Stimulated activated CD4-positive, alpha-beta T cell treated with anti-CD3 and anti-CD28 coated beads, Interleukin-4, amount 100 ng/mL, for 48 hours (primary cell): ENCODE measurements around the gene CD300LD.
"Not testable (repeated sequence)": the region's sequence is repeated elsewhere in the genome, so short reads cannot be mapped to it uniquely, and the experiment has no call there.

ENCODE experiments used
- DNase-seq, 2 donors: peaks; one replicate each; pipeline ENCODE4 v3.0.0-alpha.2; 2020; ENCODE audit warnings: low read depth in 2 of 2

CD300LD gene

GRCh38 chr17:74606050-74606449 lies 14.0 kb upstream of the CD300LD start:
- no peak for DNase-seq

DNA sequence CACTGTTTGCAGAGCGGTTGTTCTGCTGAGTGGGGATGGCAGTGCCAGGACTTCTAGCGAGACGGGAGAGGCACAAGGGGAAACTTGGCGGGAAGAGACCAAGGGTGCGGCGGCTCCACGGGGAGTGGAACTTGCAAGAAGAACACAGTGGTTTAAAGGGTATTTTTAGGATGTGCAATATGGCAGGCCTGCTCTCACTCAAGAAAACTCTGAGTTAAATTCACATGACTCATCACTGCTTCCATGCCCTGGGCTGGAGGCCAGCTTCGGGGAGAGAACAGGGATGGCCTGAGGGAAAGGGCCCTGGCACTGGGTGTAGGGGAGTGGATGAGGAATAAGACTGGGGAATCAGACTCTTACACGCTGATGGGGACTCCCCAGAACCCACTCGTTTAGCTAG lies 13.3 kb upstream of the CD300LD start:
- DNase-seq, result no peak

GRCh38 chr17:74604761-74605160 lies 12.7 kb upstream of the CD300LD start:
- no peak for DNase-seq

GRCh38 chr17:74604200-74604599 lies 12.1 kb upstream of the CD300LD start:
- DNase-seq, result no peak

GRCh38 chr17:74603746-74604145 lies 11.7 kb upstream of the CD300LD start:
- no peak for DNase-seq

DNA sequence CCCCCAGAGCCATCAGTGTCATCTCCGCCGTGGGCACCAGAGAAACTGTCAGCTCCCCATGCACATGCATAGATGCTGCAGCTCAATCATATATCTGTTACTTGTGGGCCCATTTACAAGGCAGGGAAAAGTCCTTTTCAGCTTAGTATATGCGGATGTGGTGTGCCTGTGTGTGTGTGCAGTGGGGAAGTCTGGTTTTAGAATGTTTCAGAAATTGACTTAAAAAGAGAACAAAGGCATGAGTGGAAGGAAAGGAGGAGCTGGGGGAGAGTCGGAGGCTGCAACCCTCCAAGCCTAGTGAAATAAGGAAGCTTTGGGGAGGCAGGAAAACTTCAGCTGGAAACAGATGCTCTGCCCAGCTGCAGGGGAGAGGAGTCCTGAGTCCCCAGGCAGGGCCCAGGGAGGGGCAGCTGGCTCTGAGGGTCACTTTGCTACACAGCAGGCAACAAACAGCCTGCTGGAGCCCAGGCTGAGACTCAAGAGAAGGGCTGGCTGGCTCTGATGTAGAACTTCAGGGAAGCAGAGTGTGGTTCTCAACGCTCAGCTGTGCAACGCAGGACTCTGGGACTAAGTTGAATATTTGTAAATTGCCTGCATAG lies 11.1 kb upstream of the CD300LD start:
- no peak for DNase-seq

DNA sequence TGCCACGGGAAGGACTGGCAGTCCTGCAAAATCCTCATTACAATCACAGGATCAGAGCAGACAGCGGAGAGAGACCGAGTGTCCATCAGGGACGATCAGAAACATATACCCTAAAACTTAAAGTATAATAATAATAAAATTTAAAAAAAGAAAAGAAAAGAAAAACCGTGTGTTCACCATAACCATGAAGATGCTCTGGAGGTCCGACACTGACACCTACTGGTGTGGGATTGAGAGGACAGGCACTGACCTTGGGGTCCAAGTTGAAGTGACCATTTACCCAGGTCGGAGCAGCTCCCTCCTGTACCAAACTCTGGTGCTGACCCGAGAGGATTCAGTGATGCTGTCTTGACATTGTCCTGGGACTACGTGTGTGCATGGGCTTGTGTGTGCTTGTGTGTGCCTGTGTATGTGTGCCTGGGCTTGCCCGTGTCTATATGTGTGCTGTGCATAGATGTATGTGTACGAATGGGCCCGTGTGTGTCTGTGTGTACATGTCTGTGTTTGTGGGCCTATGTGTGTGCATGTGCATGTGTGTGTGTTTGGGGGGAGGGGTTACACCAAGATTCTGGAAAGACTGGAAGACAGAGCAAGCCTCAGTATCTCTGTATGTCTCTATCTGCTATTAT lies 10.0 kb upstream of the CD300LD start:
- DNase-seq, result peak in 1 of 2 donors; percentile 18

GRCh38 chr17:74599448-74599939 lies 7.4 kb upstream of the CD300LD start:
- DNase-seq, result no peak

DNA sequence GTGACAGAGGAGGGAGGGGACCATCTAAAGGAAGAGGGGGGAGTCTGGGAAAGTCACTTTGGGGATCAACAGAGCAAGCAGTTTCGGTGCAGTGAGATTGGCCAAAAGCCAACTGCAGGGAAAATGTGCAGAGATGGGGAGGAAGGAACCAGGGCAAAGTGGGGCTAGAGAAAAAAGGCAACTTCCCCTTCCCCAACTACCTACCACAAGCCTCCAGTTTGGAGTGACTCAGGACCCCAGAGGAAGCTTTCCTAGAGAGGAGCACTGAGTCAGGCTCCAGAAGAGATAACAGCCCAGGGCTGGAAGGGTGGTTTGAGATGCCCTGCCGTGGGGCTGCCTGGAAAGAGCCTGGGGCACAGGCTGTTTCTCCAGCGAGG lies 6.9 kb upstream of the CD300LD start:
- no peak for DNase-seq

- DNase-seq, result no peak
These were observed 6.4 kb upstream of the CD300LD start for GRCh38 chr17:74598346-74599022.

DNA sequence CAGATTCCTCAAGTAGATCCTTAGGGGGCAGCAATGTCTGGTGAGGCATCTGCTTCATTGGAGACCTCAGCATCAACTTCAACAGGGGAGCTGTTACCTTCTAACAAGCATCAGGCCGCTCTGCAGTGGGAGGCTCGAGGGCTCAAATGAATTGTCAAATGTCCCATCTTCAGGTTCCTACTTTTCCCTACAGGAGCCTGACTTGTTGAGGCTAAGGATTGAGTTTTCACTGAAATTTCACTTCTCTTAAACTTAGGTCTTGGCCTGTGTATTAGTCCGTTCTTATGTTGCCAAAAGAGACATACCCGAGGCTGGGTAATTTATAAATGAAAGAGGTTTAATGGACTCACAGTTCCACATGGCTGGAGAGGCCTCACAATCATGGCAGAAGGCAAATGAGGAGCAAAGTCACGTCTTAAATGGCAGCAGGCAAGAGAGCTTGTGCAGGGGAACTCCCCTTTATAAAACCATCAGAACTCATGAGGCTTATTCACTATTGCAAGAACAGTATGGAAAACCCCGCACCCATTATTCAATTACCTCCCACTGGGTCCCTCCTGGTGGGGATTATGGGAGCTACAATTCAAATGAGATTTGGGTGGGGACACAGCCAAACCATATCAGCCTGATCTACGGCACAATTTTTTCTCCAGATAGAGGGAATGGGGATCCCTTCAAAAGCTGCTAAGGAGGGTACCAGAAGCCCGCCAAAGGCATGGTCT lies 5.1 kb upstream of the CD300LD start:
- DNase-seq, result no peak

GRCh38 chr17:74595037-74595750 lies 3.1 kb upstream of the CD300LD start:
- no peak for DNase-seq

- no peak for DNase-seq
These were observed 580 bp downstream of the CD300LD start for GRCh38 chr17:74591503-74591902.

- DNase-seq, result no peak
These were observed 6.4 kb downstream of the CD300LD start for GRCh38 chr17:74585711-74586110.

GRCh38 chr17:74584292-74585060 lies 7.6 kb downstream of the CD300LD start:
- no peak for DNase-seq

DNA sequence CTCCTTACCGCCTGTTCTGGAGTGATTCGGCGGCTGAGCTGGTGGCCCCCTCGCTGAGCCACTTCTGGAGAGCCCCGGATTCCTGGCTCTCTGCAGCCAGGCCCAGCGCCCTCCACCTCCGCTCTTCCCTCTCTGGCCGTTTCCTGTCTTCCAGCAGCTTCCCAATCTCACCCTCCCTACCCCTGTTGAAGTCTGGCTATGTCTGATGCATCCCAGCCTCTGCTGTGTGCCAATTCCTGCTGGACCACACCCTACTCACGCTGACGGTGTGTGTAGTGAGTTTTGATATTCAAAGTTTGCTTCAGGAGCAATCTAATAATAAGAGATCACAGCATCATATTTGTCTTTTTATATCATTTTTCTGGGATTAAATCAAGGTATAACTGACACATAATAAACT lies 9.4 kb downstream of the CD300LD start:
- DNase-seq, result no peak

GRCh38 chr17:74579900-74580299 lies 12.2 kb downstream of the CD300LD start:
- DNase-seq, result no peak

DNA sequence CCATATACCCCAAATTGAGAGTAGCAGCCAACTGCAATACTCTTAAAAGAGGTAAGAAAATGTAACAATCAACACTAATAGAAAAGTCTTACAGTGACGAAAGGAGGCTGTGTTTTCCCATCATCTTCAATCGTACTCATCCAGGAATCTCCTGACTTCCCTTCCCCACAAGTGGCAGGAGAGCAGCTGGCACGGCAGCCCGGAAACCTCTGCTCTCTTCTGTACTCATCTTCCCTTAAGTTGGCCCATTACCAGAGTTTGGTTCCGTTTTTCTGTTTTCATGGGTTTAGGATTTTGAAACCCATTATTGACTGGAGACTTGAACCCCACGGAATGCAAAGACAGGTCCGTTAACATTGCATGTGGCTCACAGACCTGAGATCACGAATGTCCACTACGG lies 13.1 kb downstream of the CD300LD start:
- DNase-seq, result no peak

DNA sequence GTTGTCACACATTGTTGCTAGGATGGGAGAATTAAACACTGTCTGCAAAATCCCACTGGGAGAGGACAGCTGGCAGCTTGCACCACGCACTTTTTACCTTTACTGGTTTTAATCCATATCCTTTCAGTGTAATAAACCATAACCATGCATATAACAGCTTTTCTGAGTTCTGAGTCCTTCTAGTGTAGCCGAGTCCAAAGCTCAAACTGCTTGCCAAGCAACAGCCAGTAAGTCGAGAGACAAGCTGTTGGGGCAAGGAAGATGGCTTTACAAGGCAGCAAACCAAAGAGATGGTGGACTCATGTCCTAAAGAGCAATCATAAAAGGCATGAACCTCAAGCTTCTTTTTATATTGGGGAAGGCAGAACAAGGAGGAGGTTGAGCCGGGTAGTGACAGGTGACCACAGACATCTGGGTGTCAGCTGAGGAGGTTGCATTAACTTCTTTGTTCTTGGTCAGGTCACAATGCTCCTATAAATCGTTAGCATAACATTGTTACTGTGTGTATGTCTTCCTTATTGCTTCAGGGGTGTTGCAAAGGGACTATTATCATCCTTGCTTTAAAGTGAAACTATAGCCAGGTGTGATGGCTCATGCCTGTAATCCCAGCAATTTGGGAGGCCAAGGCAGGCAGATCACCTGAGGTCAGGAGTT lies 17.5 kb downstream of the CD300LD start:
- no peak for DNase-seq

DNA sequence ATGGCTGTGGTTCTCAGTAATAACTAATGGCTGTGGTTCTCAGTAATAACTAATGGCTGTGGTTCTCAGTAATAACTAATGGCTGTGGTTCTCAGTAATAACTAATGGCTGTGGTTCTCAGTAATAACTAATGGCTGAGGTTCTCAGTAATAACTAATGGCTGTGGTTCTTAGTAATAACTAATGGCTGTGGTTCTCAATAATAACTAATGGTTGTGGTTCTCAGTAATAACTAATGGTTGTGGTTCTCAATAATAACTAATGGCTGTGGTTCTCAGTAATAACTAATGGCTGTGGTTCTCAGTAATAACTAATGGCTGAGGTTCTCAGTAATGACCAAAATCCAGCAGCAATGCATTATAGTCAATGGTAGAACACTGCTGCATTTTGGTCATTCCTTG lies 18.4 kb downstream of the CD300LD start:
- DNase-seq, result not testable (repeated sequence)

GRCh38 chr17:74573169-74573568 lies 18.9 kb downstream of the CD300LD start:
- DNase-seq, result no peak
